K562 (cell line): ENCODE measurements around the gene SLC4A4. TPM values are rescaled to one million over a fixed set of nuclear protein-coding genes. Genes with fewer than 3 reads are reported as not detected.

Experiments used
- ATAC-seq: fragments of 200-7000 bp; cut with Tn5 transposase; 3 replicates; pipeline ENCODE4 v1.9.1; 2020; ENCODE audit warnings: moderate library complexity
- BruUV-seq: library from RNA; stranded (reverse); fragments of 400-500 nt; replicated peaks from 2 replicates; lab custom pipeline; 2021; lab: Mats Ljungman, UMichigan
- CTCF ChIA-PET: fragments of 300-600 bp; formaldehyde crosslinking; extraction: SDS; loops from one replicate; lab custom pipeline; 2021; ENCODE audit warnings: low intra/inter-chr PET ratio; lab: Yijun Ruan, JAX
- POLR2A ChIA-PET: fragments of 300-600, 350-650 bp; sonication (Branson Sonifier 250); formaldehyde crosslinking; extraction: SDS; loops from one replicate; lab custom pipeline; 2021; ENCODE audit warnings: antibody characterized with exemption, inconsistent platforms; lab: Yijun Ruan, JAX
- DNase-seq, 4 experiments: peaks; one replicate each; pipeline versions ENCODE4 v3.0.0 to v3.0.0-alpha.2; 2011 to 2018; ENCODE audit warnings: low spot score in 3 of 4, mixed read lengths in 3 of 4; ENCODE audit errors: extremely low read depth in 1 of 4
- FAIRE-seq: peaks from 2 replicates; lab custom pipeline; 2011; peaks lifted over from hg19 to GRCh38; lab: Jason Lieb, UNC
- H2AFZ ChIP-seq: 2 replicates; pipeline ENCODE4 v1.6.0; 2011; ENCODE audit warnings: low read depth, low read length, control low read depth, inconsistent platforms
- H3K27ac ChIP-seq: fragments of 200-600 bp; 3 replicates; pipeline ENCODE4 v1.8.0; 2011; ENCODE audit warnings: low read depth, mild to moderate bottlenecking, control low read depth, inconsistent platforms, low read length, moderate library complexity, mixed read lengths; ENCODE audit errors: extremely low read depth
- H3K27me3 ChIP-seq, 2 experiments: fragments of 300-600 bp in 1 of 2; 2 replicates in 1 of 2; 3 replicates in 1 of 2; pipeline versions ENCODE4 v1.6.0 to v1.8.0; 2011; ENCODE audit warnings: inconsistent platforms in 2 of 2, low read length in 2 of 2, mild to moderate bottlenecking in 1 of 2, mixed read lengths in 1 of 2, moderate library complexity in 1 of 2; ENCODE audit not compliant: control insufficient read depth in 2 of 2, insufficient read depth in 2 of 2
- H3K36me3 ChIP-seq: fragments of 300-600 bp; 3 replicates; pipeline ENCODE4 v1.8.0; 2011; ENCODE audit warnings: mild to moderate bottlenecking, low read length, inconsistent platforms; ENCODE audit not compliant: control insufficient read depth, insufficient read depth
- H3K4me1 ChIP-seq, 2 experiments: fragments of 200-600 bp in 1 of 2; replicated peaks in 1 of 2; 2 replicates in 1 of 2; 3 replicates in 1 of 2; pipeline versions ENCODE4 v1.5.1 to v1.8.0; 2011; ENCODE audit warnings: inconsistent platforms in 2 of 2, low read length in 2 of 2, mild to moderate bottlenecking in 1 of 2, mixed read lengths in 1 of 2, moderate library complexity in 1 of 2; ENCODE audit not compliant: control insufficient read depth in 2 of 2, insufficient read depth in 2 of 2
- H3K4me2 ChIP-seq: 2 replicates; pipeline ENCODE4 v1.6.1; 2011; ENCODE audit warnings: low read length, control low read depth, inconsistent platforms, mixed read lengths; ENCODE audit not compliant: insufficient read depth
- H3K4me3 ChIP-seq: fragments of 200-600 bp; sonication (generic), shearing (Covaris generic); 2 replicates; pipeline ENCODE4 v1.5.1; 2016; ENCODE audit warnings: control low read depth, inconsistent platforms
- H3K79me2 ChIP-seq: fragments of 200-600 bp; 3 replicates; pipeline ENCODE4 v1.8.0; 2011; ENCODE audit warnings: low read length, inconsistent platforms; ENCODE audit not compliant: control insufficient read depth, insufficient read depth
- H3K9ac ChIP-seq, 2 experiments: 2 replicates each; pipeline versions ENCODE4 v1.6.0 to v1.6.1; 2011; ENCODE audit warnings: low read depth in 2 of 2, low read length in 2 of 2, control low read depth in 1 of 2, inconsistent platforms in 1 of 2, mild to moderate bottlenecking in 1 of 2, mixed read lengths in 1 of 2; ENCODE audit not compliant: insufficient read depth in 1 of 2
- H3K9me1 ChIP-seq: one replicate; pipeline ENCODE4 v1.6.0; 2011; ENCODE audit warnings: inconsistent platforms, mild to moderate bottlenecking, low read length, moderate library complexity; ENCODE audit not compliant: control insufficient read depth, insufficient read depth
- H3K9me3 ChIP-seq: replicated peaks from 2 replicates; pipeline ENCODE4 v1.5.1; 2011; ENCODE audit warnings: low read depth, low read length, inconsistent platforms; ENCODE audit not compliant: control insufficient read depth, insufficient read depth
- H4K20me1 ChIP-seq: replicated peaks from 2 replicates; pipeline ENCODE4 v1.6.1; 2011; ENCODE audit warnings: low read length, inconsistent platforms, mixed read lengths; ENCODE audit not compliant: control insufficient read depth, insufficient read depth
- DPF2 ChIP-seq: fragments of 450-650 bp; IDR thresholded peaks from 2 replicates; pipeline ENCODE4 v1.6.1; 2016
- HDAC8 ChIP-seq: fragments of 450-650 bp; IDR thresholded peaks from 2 replicates; pipeline ENCODE4 v1.6.1; 2016; ENCODE audit warnings: mild to moderate bottlenecking, missing genetic modification characterization, moderate library complexity, missing compliant biosample characterization
- HNRNPUL1 ChIP-seq: fragments of 200-400 bp; formaldehyde crosslinking; IDR thresholded peaks from 2 replicates; pipeline ENCODE4 v1.6.1; 2017; ENCODE audit warnings: low read length
- NR4A1 ChIP-seq, 2 experiments: fragments of 250-450 bp in 1 of 2; fragments of 450-650 bp in 1 of 2; sonication (Bioruptor Pico) in 1 of 2; IDR thresholded peaks; 2 replicates each; pipeline versions ENCODE4 v1.4.0 to v1.6.1; 2016 to 2020; ENCODE audit warnings: mild to moderate bottlenecking in 2 of 2, missing compliant biosample characterization in 1 of 2, missing genetic modification characterization in 1 of 2, moderate library complexity in 1 of 2
- PML ChIP-seq: IDR thresholded peaks from 2 replicates; pipeline ENCODE4 v1.6.1; 2012; ENCODE audit warnings: low read length, inconsistent platforms
- SLC30A9 ChIP-seq: fragments of 250-450 bp; sonication (Bioruptor Pico); IDR thresholded peaks from 2 replicates; pipeline ENCODE4 v1.8.0; 2022; ENCODE audit warnings: mild to moderate bottlenecking, moderate library complexity
- SP2 ChIP-seq: IDR thresholded peaks from 2 replicates; pipeline ENCODE4 v1.6.1; 2011; ENCODE audit warnings: mild to moderate bottlenecking, low read depth, low read length, moderate library complexity; ENCODE audit not compliant: poor library complexity, severe bottlenecking; ENCODE audit errors: extremely low read depth
- SREBF1 ChIP-seq: fragments of 150-350 bp; IDR thresholded peaks from 2 replicates; pipeline ENCODE4 v1.6.1; 2014; ENCODE audit warnings: antibody characterized with exemption, low read depth, low read length, borderline replicate concordance
- TFAM ChIP-seq: fragments of 250-450 bp; sonication (Bioruptor Pico); conservative IDR thresholded peaks from 2 replicates; pipeline ENCODE4 v1.5.0; 2021; ENCODE audit warnings: mild to moderate bottlenecking, moderate library complexity
- U2AF2 ChIP-seq: fragments of 200-400 bp; formaldehyde crosslinking; optimal IDR thresholded peaks from 2 replicates; pipeline ENCODE3; 2017; ENCODE audit warnings: low read depth, mild to moderate bottlenecking, low read length
- ZFP30 ChIP-seq: fragments of 250-450 bp; sonication (Bioruptor Pico); IDR thresholded peaks from 2 replicates; pipeline ENCODE4 v1.8.0; 2022; ENCODE audit warnings: moderate library complexity, mild to moderate bottlenecking, inconsistent platforms, borderline replicate concordance
- WGBS: fragments of 100-300 bp; shearing (Covaris generic); methylation state at CpG from one replicate; pipeline ENCODE4 v1.1.6; 2016; ENCODE audit warnings: low coverage, mixed read lengths; ENCODE audit not compliant: insufficient coverage; ENCODE audit errors: missing lambda C conversion rate; 5-methylcytosine and 5-hydroxymethylcytosine counted together
- in situ Hi-C: fragments of 300-500 bp; cut with MboI; formaldehyde crosslinking; loops from 4 replicates; pipeline ENCODE4 v1.15.0; 2018; ENCODE audit warnings: inconsistent platforms, mixed read lengths
- intact Hi-C: fragments of 100-400 bp; cut with micrococcal nuclease; formaldehyde crosslinking; loops from 2 replicates; pipeline ENCODE4 v1.14.2; 2022
- polyA plus RNA-seq, 8 experiments: library from polyadenylated mRNA; depleted of rRNA in 4 of 8; stranded (reverse) in 5 of 8; unstranded in 3 of 8; fragments of >200 nt; fragmentation: Nextera tagmentation in 2 of 8; fragmentation: Illumina TruSeq in 1 of 8; extraction: Ambion mirVana in 2 of 8; extraction: Trizol in 1 of 8; gene quantifications; 2 replicates each; pipeline versions ENCODE4 v1.2.1 to v1.2.3, GENCODE V29; 2011 to 2014; ENCODE audit warnings: inconsistent platforms in 1 of 8, missing spikeins in 1 of 8
- total RNA-seq, 7 experiments: library from RNA; depleted of rRNA in 6 of 7; stranded (reverse); fragments of >200 nt in 6 of 7; fragmentation: Illumina TruSeq in 2 of 7; extraction: Trizol in 2 of 7; gene quantifications; 2 replicates each; pipeline versions ENCODE4 v1.2.1 to v1.2.3, GENCODE V29; 2011 to 2021; ENCODE audit warnings: low replicate concordance in 1 of 7
- TF ChIP-seq, protein P1 (sequence below): fragments of 450-650 bp; IDR thresholded peaks from 2 replicates; pipeline ENCODE4 v1.6.1; 2014; ENCODE audit warnings: low read depth, mild to moderate bottlenecking, moderate library complexity, borderline replicate concordance
- TF ChIP-seq, protein P2 (sequence below), 3 experiments: IDR thresholded peaks in 2 of 3; conservative IDR thresholded peaks in 1 of 3; 2 replicates each; pipeline ENCODE4 v1.5.1; 2011 to 2012; ENCODE audit warnings: low read length in 3 of 3, mild to moderate bottlenecking in 3 of 3, control low read depth in 2 of 3, improper control_type of control experiment in 1 of 3, inconsistent platforms in 1 of 3, low read depth in 1 of 3, mixed read lengths in 1 of 3, moderate library complexity in 1 of 3; ENCODE audit not compliant: insufficient read depth in 2 of 3

Gene SLC4A4
- total and polyA plus RNA-seq, 9 of the 15 experiments (the other 6 are each of a cell fraction or from before 2014, with no cell fraction given) = 0.01 to 0.18 (median 0.07) TPM; not detected in 2

DNA sequence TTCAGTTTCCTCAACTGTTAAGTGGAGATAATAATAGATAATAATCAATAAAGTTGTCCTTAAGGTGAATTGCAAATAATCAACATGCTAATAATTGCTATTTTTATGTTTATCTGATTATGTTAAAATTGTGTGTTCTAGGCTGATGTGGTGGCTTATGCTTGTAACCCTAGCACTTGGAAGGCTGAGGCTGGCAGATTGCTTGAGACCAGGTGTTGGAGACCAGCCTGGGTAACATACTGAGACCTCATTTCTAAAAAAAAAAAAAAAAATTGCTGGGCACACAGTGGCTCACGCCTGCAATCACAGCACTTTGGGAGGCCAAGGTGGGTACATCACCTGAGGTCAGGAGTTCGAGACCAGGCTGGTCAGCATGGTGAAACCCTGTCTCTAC is 269.9 kb downstream of the SLC4A4 start:
- Histone ChIP-seq H3K9ac (no peak overlapping the region), H2AFZ (no peak overlapping the region), H3K4me1 (no peaks in the 10 kb centered on the region), H3K27ac (no peak overlapping the region)
- no peak for TF ChIP-seq SREBF1
- no peak for TF ChIP-seq PML
- TF ChIP-seq, protein P1, sequence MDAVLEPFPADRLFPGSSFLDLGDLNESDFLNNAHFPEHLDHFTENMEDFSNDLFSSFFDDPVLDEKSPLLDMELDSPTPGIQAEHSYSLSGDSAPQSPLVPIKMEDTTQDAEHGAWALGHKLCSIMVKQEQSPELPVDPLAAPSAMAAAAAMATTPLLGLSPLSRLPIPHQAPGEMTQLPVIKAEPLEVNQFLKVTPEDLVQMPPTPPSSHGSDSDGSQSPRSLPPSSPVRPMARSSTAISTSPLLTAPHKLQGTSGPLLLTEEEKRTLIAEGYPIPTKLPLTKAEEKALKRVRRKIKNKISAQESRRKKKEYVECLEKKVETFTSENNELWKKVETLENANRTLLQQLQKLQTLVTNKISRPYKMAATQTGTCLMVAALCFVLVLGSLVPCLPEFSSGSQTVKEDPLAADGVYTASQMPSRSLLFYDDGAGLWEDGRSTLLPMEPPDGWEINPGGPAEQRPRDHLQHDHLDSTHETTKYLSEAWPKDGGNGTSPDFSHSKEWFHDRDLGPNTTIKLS = no peak
- TF ChIP-seq SP2 = no peak
- TF ChIP-seq U2AF2 = no peak
- TF ChIP-seq, all 486 proteins: peak for 0
- in situ Hi-C loops = no loop called here
- ATAC-seq (no peak), DNase-seq (no peak), FAIRE-seq (no peak)
- CTCF ChIA-PET = no interaction called here
- POLR2A ChIA-PET = no interaction called here
- Histone ChIP-seq H3K9me1 (no peaks in the 10 kb centered on the region), H3K27me3 (no peaks in the 10 kb centered on the region), H3K9me3 (no peaks in the 10 kb centered on the region), H3K4me2 (no peak overlapping the region), H4K20me1 (no peaks in the 10 kb centered on the region), H3K36me3 (no peaks in the 10 kb centered on the region), H3K4me3 (no peak overlapping the region), H3K79me2 (no peaks in the 10 kb centered on the region)
- 0% methylated on average over 1 of the region's 2 CpGs for WGBS
- intact Hi-C loops = no loop called here
- BruUV-seq = no TSS peak

DNA sequence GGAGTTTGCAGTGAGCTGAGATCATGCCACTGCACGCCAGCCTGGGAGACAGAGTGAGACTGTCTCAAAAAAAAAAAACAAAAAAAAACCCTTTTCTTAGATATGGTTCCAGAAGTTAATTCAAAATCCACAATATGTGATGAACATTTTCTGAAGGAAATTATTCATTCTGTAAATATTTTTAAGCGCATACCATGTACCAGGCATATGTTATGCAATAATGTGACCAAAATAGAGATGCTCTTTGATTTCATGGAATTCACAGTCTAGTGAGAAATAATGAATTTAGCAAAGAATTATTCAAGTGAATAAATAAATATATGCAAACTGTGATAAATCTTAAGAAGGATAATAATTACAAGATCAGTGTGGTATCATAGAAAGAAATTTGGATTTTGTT is 270.3 kb downstream of the SLC4A4 start:
- no peak for DNase-seq
- Histone ChIP-seq H3K4me2 (no peak overlapping the region), H3K36me3 (no peaks in the 10 kb centered on the region), H3K27ac (no peak overlapping the region), H3K4me1 (no peaks in the 10 kb centered on the region), H2AFZ (no peak overlapping the region), H3K27me3 (no peaks in the 10 kb centered on the region), H3K9ac (no peak overlapping the region), H4K20me1 (no peaks in the 10 kb centered on the region), H3K79me2 (no peaks in the 10 kb centered on the region), H3K4me3 (no peak overlapping the region), H3K9me1 (no peaks in the 10 kb centered on the region), H3K9me3 (no peaks in the 10 kb centered on the region)
- intact Hi-C loops (no loop called here), in situ Hi-C loops (no loop called here)
- CTCF ChIA-PET = no interaction called here
- no TSS peak for BruUV-seq
- WGBS = 0% methylated on average over 2 of the region's 2 CpGs
- ATAC-seq = no peak
- FAIRE-seq = no peak
- POLR2A ChIA-PET = no interaction called here
- TF ChIP-seq DPF2 (no peak), NR4A1 (CRISPR knock-in tag; IDR thresholded peaks at IDR 0.05) (no peak), NR4A1 (tag; IDR thresholded peaks at IDR 0.05) (no peak), HDAC8 (no peak), TFAM (CRISPR knock-in tag) (no peak), SLC30A9 (CRISPR knock-in tag) (no peak), HNRNPUL1 (no peak), ZFP30 (CRISPR knock-in tag) (no peak)
- TF ChIP-seq, protein P2, sequence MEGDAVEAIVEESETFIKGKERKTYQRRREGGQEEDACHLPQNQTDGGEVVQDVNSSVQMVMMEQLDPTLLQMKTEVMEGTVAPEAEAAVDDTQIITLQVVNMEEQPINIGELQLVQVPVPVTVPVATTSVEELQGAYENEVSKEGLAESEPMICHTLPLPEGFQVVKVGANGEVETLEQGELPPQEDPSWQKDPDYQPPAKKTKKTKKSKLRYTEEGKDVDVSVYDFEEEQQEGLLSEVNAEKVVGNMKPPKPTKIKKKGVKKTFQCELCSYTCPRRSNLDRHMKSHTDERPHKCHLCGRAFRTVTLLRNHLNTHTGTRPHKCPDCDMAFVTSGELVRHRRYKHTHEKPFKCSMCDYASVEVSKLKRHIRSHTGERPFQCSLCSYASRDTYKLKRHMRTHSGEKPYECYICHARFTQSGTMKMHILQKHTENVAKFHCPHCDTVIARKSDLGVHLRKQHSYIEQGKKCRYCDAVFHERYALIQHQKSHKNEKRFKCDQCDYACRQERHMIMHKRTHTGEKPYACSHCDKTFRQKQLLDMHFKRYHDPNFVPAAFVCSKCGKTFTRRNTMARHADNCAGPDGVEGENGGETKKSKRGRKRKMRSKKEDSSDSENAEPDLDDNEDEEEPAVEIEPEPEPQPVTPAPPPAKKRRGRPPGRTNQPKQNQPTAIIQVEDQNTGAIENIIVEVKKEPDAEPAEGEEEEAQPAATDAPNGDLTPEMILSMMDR (IDR thresholded peaks at IDR 0.05 in 2 of 3, conservative IDR thresholded peaks at IDR 0.05 in 1 of 3; ENCODE audit: insufficient read depth in 2 of 3, low read depth in 1 of 3, low read length in 3 of 3) = no peak
